ENCODE data around the gene PDIA4.
A peak's percentile ranks its signal among the peaks of the same experiment; 100 is the strongest.
"Not testable (repeated sequence)": the region's sequence is repeated elsewhere in the genome, so short reads cannot be mapped to it uniquely, and the experiment has no call there.

The PDIA4 gene

GRCh38 chr7:149031353-149031910, 3.1 kb upstream of the PDIA4 start:
- DNase-seq (ENCODE audit: low read depth) = no peak

GRCh38 chr7:149030439-149030838, 2.1 kb upstream of the PDIA4 start:
- not testable (repeated sequence) for DNase-seq (ENCODE audit: low read depth)

- DNase-seq (ENCODE audit: low read depth) = no peak
These were observed 527 bp downstream of the PDIA4 start for GRCh38 chr7:149027611-149028345.

- DNase-seq (ENCODE audit: low read depth) = no peak
These were observed 1.2 kb downstream of the PDIA4 start for GRCh38 chr7:149027055-149027454.

GRCh38 chr7:149023662-149024061, 4.6 kb downstream of the PDIA4 start:
- DNase-seq (ENCODE audit: low read depth) = no peak

- no peak for DNase-seq (ENCODE audit: low read depth)
These were observed 5.4 kb downstream of the PDIA4 start for GRCh38 chr7:149022756-149023360.

GRCh38 chr7:149021725-149022062, 6.6 kb downstream of the PDIA4 start:
- DNase-seq (ENCODE audit: low read depth) = no peak

GRCh38 chr7:149020483-149020882, 7.8 kb downstream of the PDIA4 start:
- DNase-seq (ENCODE audit: low read depth) = no peak

- DNase-seq (ENCODE audit: low read depth) = no peak
These were observed 11.4 kb downstream of the PDIA4 start for GRCh38 chr7:149016876-149017275.

GRCh38 chr7:149014309-149014708, 14.0 kb downstream of the PDIA4 start:
- DNase-seq (ENCODE audit: low read depth) = no peak

- no peak for DNase-seq (ENCODE audit: low read depth)
These were observed 14.4 kb downstream of the PDIA4 start for GRCh38 chr7:149013876-149014275.

GRCh38 chr7:149012730-149013129, 15.6 kb downstream of the PDIA4 start:
- not testable (repeated sequence) for DNase-seq (ENCODE audit: low read depth)

- DNase-seq (ENCODE audit: low read depth) = no peak
These were observed 16.8 kb downstream of the PDIA4 start for GRCh38 chr7:149011491-149011890.

- DNase-seq (ENCODE audit: low read depth) = no peak
These were observed 17.9 kb downstream of the PDIA4 start for GRCh38 chr7:149010451-149010850.

GRCh38 chr7:149009527-149009926, 18.8 kb downstream of the PDIA4 start:
- DNase-seq (ENCODE audit: low read depth) = no peak

GRCh38 chr7:149007611-149008010, 20.7 kb downstream of the PDIA4 start:
- DNase-seq (ENCODE audit: low read depth) = no peak

- no peak for DNase-seq (ENCODE audit: low read depth)
These were observed 21.2 kb downstream of the PDIA4 start for GRCh38 chr7:149007146-149007545.

GRCh38 chr7:149006345-149006725, 22.0 kb downstream of the PDIA4 start:
- no peak for DNase-seq (ENCODE audit: low read depth)

- peak; percentile 70 for DNase-seq (ENCODE audit: low read depth)
These were observed 22.6 kb downstream of the PDIA4 start for GRCh38 chr7:149005427-149006344.

GRCh38 chr7:149004405-149005370, 23.6 kb downstream of the PDIA4 start:
- no peak for DNase-seq (ENCODE audit: low read depth)

- no peak for DNase-seq (ENCODE audit: low read depth)
These were observed 24.6 kb downstream of the PDIA4 start for GRCh38 chr7:149003560-149004305.
